Thyroid gland (tissue), 4 donors: Measurements from ENCODE around the gene WHRN. TPM values are rescaled to one million over a fixed set of nuclear protein-coding genes. Genes with fewer than 3 reads are reported as not detected.

Source experiments
- DNase-seq, 2 donors: peaks; one replicate each; pipeline ENCODE4 v3.0.0-alpha.2; 2019
- H3K27ac ChIP-seq, 3 donors: fragments of 200-600 bp; sonication (generic); 1 replicate in 2 of 3; 2 replicates in 1 of 3; pipeline ENCODE4 v1.5.1; 2016 to 2019; ENCODE audit warnings: mild to moderate bottlenecking in 1 of 3, moderate library complexity in 1 of 3
- H3K27me3 ChIP-seq: fragments of 200-600 bp; sonication (generic); one replicate; pipeline ENCODE4 v1.5.1; 2019
- H3K36me3 ChIP-seq, 2 donors: fragments of 200-600 bp; sonication (generic); one replicate each; pipeline ENCODE4 v1.5.1; 2016 to 2019
- H3K4me1 ChIP-seq, 2 donors: fragments of 200-600 bp; sonication (generic); one replicate each; pipeline ENCODE4 v1.5.1; 2017 to 2019
- H3K4me3 ChIP-seq, 3 donors: fragments of 200-600 bp; sonication (generic); replicated peaks in 1 of 3; 1 replicate in 2 of 3; 2 replicates in 1 of 3; pipeline ENCODE4 v1.5.1; 2016; ENCODE audit warnings: mild to moderate bottlenecking in 1 of 3
- H3K9me3 ChIP-seq: fragments of 200-600 bp; sonication (generic); one replicate; pipeline ENCODE4 v1.5.1; 2017
- CTCF ChIP-seq, 6 experiments: fragments of 200-600 bp in 3 of 6; fragments of 450-650 bp in 3 of 6; sonication (generic) in 3 of 6; IDR thresholded peaks; one replicate each; pipeline ENCODE4 v1.5.1; 2016 to 2019; ENCODE audit warnings: antibody characterized with exemption in 6 of 6, mild to moderate bottlenecking in 2 of 6, inconsistent platforms in 1 of 6, moderate library complexity in 1 of 6
- POLR2A ChIP-seq, 2 donors: fragments of 450-650 bp; IDR thresholded peaks; one replicate each; pipeline ENCODE4 v1.6.1; 2017; ENCODE audit warnings: antibody characterized with exemption in 2 of 2, mild to moderate bottlenecking in 2 of 2, moderate library complexity in 1 of 2
- WGBS, 2 donors: methylation state at CpG; one replicate each; pipeline ENCODE4 v1.1.5; 2017; 5-methylcytosine and 5-hydroxymethylcytosine counted together
- intact Hi-C: fragments of 100-400 bp; cut with DNase I; formaldehyde crosslinking; loops from one replicate; pipeline ENCODE4 v1.15.1; 2023
- total RNA-seq, 4 donors: library from RNA; depleted of rRNA; stranded (reverse); fragments of >200 nt; gene quantifications; one replicate each; pipeline ENCODE4 v1.2.3, GENCODE V29; 2016

WHRN gene
- total RNA-seq, 4 donors from 2014 or later: 7.4 to 13.0 (median 10.9) TPM

DNA sequence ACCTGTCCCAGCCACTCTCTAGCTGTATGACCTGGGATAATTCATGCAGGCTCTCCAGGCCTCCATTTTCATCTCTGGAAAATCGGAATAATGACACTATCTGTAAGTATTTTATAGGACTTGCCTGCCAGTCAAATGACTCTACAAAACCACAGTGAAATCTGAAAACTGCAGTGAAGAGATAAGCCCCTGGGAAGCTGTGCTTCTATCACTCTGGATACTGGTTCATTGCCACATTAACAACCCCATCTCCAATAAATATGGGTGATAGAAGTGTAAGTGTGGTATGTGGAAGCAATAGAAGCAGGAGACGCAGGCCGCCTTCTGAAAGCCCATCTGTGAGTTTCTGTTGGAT, 31.8 kb downstream of the WHRN start:
- Histone ChIP-seq H3K9me3 (no peaks in the 10 kb centered on the region), H3K27me3 (no peaks in the 10 kb centered on the region), H3K4me3 (no peak overlapping the region), H3K36me3 (no peaks in the 10 kb centered on the region), H3K4me1 (no peaks in the 10 kb centered on the region), H3K27ac (no peak overlapping the region)
- TF ChIP-seq CTCF (IDR thresholded peaks at IDR 0.05) (no peak), POLR2A (IDR thresholded peaks at IDR 0.05) (no peak)
- WGBS, 2 donors: 89 to 97% methylated on average over 3 of the region's 3 CpGs
- DNase-seq: no peak
- intact Hi-C loops: no loop called here

- TF ChIP-seq CTCF (IDR thresholded peaks at IDR 0.05): no peak
- TF ChIP-seq POLR2A (IDR thresholded peaks at IDR 0.05): no peak
- Histone ChIP-seq H3K4me3 (no peak overlapping the region), H3K4me1 (no peaks in the 10 kb centered on the region), H3K27me3 (no peaks in the 10 kb centered on the region), H3K36me3 (no peaks in the 10 kb centered on the region), H3K9me3 (no peaks in the 10 kb centered on the region), H3K27ac (no peak overlapping the region)
- intact Hi-C loops: no loop called here
- WGBS, 2 donors: 88 to 92% methylated on average over 10 to 11 of the region's 12 CpGs
- DNase-seq: no peak
These were observed 32.4 kb downstream of the WHRN start for GRCh38 chr9:114472765-114473446.

DNA sequence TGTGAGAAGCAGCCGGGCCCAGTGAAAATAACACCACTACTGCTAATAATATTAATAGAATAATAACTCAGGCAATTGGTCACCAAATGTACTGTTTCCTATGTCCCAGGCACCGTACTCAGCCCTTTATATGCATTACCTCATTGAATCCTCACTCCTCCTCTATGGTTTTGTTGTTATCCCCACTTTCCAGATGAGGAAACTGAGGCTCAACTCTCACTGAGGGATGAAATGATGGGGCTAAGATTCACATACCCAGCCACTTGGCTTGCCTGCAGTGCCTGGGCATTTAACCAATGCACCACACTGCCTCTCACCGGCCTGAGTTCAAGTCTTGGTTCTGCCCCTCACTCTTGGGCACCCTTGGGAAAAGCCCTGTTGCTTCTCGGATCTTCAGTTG, 34.1 kb downstream of the WHRN start:
- no peak for DNase-seq
- H3K9me3 ChIP-seq: no peaks in the 10 kb centered on the region
- no peaks in the 10 kb centered on the region for H3K4me1 ChIP-seq
- H3K4me3 ChIP-seq: no peak overlapping the region
- TF ChIP-seq CTCF (IDR thresholded peaks at IDR 0.05) (no peak), POLR2A (IDR thresholded peaks at IDR 0.05) (no peak)
- H3K27ac ChIP-seq: no peak overlapping the region
- no peaks in the 10 kb centered on the region for H3K36me3 ChIP-seq
- intact Hi-C loops: no loop called here
- 96 to 98% methylated on average over 4 of the region's 4 CpGs for WGBS, 2 donors
- no peaks in the 10 kb centered on the region for H3K27me3 ChIP-seq

DNA sequence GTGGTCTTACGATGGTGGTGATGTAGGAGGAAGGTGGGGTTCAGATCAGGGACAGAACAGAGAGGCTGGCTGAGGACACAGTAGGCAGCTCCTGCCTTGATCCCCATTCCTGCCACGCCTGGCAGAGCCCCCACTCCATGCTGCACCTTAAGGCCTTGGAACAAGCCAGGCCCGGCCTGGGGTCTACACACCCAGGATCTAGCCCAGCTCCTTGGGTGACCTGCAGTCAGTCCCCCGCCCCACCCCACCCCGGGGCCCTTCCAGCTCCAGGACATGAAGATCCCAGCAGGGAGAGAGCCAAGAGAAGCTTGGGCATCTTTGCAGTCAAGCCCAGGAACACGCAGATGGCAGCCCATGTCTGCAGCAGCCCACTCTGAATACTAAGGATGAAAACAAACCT, 34.7 kb downstream of the WHRN start:
- intact Hi-C loops: no loop called here
- TF ChIP-seq CTCF (IDR thresholded peaks at IDR 0.05): no peak
- no peak for TF ChIP-seq POLR2A (IDR thresholded peaks at IDR 0.05)
- Histone ChIP-seq H3K4me1 (no peaks in the 10 kb centered on the region), H3K27ac (no peak overlapping the region), H3K36me3 (no peaks in the 10 kb centered on the region), H3K9me3 (no peaks in the 10 kb centered on the region), H3K27me3 (no peaks in the 10 kb centered on the region), H3K4me3 (no peak overlapping the region)
- WGBS, 2 donors: 87 to 96% methylated on average over 3 to 6 of the region's 6 CpGs
- DNase-seq: no peak

DNA sequence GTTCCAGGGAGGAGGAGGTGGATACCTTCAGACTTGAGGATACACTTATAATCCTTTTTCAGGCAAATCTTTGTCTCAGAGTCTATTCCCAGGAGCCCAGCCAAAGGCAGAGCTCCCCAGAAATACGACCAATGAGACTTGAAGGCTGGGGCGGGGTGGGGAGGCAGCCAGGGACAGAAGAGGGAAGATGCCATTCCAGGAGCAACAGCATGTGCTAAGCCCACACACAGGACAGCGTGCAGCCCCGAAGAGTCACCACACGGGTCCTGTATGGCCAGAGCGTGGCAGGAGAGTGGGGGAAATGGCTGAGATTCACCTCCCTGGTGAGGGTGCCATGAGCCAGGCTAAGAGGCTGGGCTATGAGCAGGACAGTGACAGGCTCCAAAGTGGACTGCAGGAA, 35.2 kb downstream of the WHRN start:
- Histone ChIP-seq H3K36me3 (no peaks in the 10 kb centered on the region), H3K4me1 (no peaks in the 10 kb centered on the region), H3K27ac (no peak overlapping the region), H3K9me3 (no peaks in the 10 kb centered on the region), H3K27me3 (no peaks in the 10 kb centered on the region), H3K4me3 (no peak overlapping the region)
- DNase-seq: no peak
- TF ChIP-seq POLR2A (IDR thresholded peaks at IDR 0.05) (no peak), CTCF (IDR thresholded peaks at IDR 0.05) (no peak)
- WGBS, 2 donors: 93 to 98% methylated on average over 6 of the region's 6 CpGs
- intact Hi-C loops: no loop called here
